Activated B cell treated with CpG ODN at 0.5 μM for 24 hours (primary cell): ENCODE results near the gene TEX55. TPM values are rescaled to one million over a fixed set of nuclear protein-coding genes. Genes with fewer than 3 reads are reported as not detected.

Experiments
- ATAC-seq: fragments of 200-7000 bp; cut with Tn5 transposase; one replicate; pipeline ENCODE4 v1.10.0; 2021; ENCODE audit warnings: low read depth, mild to moderate bottlenecking, moderate library complexity
- CTCF ChIA-PET: fragments of 350-600 bp; sonication (Branson Sonifier 250); formaldehyde crosslinking; loops from one replicate; lab custom pipeline; 2021; ENCODE audit warnings: antibody characterized with exemption; lab: Charles Lee
- POLR2A ChIA-PET: fragments of 350-600 bp; sonication (Branson Sonifier 250); formaldehyde crosslinking; loops from one replicate; lab custom pipeline; 2021; ENCODE audit warnings: antibody characterized with exemption; lab: Charles Lee
- DNase-seq: peaks from one replicate; pipeline ENCODE4 v3.0.0; 2022
- H3K27ac Mint-ChIP-seq: one replicate; pipeline ENCODE4 v1.8.0; 2020; ENCODE audit warnings: mixed read lengths
- H3K27me3 Mint-ChIP-seq: one replicate; pipeline ENCODE4 v1.8.0; 2021; ENCODE audit warnings: mixed read lengths
- H3K36me3 Mint-ChIP-seq: one replicate; pipeline ENCODE4 v1.8.0; 2021; ENCODE audit warnings: low read depth, mixed read lengths
- H3K4me1 Mint-ChIP-seq: one replicate; pipeline ENCODE4 v1.8.0; 2021; ENCODE audit warnings: mixed read lengths
- H3K4me3 Mint-ChIP-seq: one replicate; pipeline ENCODE4 v1.8.0; 2020; ENCODE audit warnings: mild to moderate bottlenecking, mixed read lengths
- H3K9me3 Mint-ChIP-seq: one replicate; pipeline ENCODE4 v1.8.0; 2020; ENCODE audit warnings: mixed read lengths
- intact Hi-C: fragments of 100-400 bp; cut with micrococcal nuclease; formaldehyde crosslinking; loops from one replicate; pipeline ENCODE4 v1.15.1; 2024
- total RNA-seq: library from RNA; stranded (reverse); gene quantifications from 2 replicates; pipeline ENCODE4 v1.2.3, GENCODE V29; 2022
- TF ChIP-seq, protein P1 (sequence below): fragments of 200-600 bp; IDR thresholded peaks from one replicate; pipeline ENCODE4 v1.8.0; 2022; ENCODE audit warnings: antibody characterized with exemption, mild to moderate bottlenecking

Gene TEX55
- total RNA-seq, 1 donor from 2014 or later, result not detected

DNA sequence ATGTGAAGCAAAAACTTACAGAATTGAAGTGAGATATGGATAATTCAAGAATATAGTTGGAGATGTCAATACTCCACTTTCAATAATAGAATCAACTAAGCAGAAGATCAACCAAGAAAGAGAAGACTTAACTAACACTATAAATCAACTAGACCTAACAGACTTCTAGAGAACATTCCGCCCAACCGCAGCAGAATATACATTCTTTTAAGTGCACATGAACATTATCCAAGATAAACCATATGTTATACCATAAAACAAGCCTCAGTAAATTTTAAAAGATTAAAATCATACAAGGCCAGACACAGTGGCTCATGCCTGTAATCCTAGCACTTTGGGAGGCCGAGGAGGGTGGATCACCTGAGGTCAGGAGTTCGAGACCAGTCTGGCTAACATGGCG is 5.5 kb upstream of the TEX55 start:
- H3K4me3 Mint-ChIP-seq, result no peak overlapping the region
- H3K36me3 Mint-ChIP-seq, result no peaks in the 10 kb centered on the region
- DNase-seq, result no peak
- no peaks in the 10 kb centered on the region for H3K9me3 Mint-ChIP-seq
- H3K27ac Mint-ChIP-seq, result no peak overlapping the region
- POLR2A ChIA-PET, result no interaction called here
- intact Hi-C loops, result no loop called here
- ATAC-seq, result no peak
- H3K4me1 Mint-ChIP-seq, result no peaks in the 10 kb centered on the region
- CTCF ChIA-PET, result no interaction called here
- TF ChIP-seq, protein P1, sequence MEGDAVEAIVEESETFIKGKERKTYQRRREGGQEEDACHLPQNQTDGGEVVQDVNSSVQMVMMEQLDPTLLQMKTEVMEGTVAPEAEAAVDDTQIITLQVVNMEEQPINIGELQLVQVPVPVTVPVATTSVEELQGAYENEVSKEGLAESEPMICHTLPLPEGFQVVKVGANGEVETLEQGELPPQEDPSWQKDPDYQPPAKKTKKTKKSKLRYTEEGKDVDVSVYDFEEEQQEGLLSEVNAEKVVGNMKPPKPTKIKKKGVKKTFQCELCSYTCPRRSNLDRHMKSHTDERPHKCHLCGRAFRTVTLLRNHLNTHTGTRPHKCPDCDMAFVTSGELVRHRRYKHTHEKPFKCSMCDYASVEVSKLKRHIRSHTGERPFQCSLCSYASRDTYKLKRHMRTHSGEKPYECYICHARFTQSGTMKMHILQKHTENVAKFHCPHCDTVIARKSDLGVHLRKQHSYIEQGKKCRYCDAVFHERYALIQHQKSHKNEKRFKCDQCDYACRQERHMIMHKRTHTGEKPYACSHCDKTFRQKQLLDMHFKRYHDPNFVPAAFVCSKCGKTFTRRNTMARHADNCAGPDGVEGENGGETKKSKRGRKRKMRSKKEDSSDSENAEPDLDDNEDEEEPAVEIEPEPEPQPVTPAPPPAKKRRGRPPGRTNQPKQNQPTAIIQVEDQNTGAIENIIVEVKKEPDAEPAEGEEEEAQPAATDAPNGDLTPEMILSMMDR, result no peak
- no peaks in the 10 kb centered on the region for H3K27me3 Mint-ChIP-seq

DNA sequence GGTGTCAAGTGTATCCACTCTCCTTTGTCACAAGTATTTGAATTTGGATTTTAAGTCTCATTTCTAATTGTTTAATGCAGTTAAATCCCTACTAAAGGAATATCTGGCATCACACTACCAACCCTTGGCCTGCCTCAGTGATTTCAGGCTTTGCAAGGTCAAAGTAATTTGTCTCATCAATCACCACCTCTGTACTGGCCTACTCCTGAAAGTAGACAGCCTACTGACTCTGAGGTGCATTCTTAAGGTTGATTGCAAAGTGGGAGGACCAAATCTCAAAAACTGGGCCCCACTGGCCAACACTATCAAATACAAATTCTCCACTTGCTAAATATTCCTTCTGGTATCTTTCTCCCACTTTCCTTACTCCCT is 851 bp upstream of the TEX55 start:
- no peak overlapping the region for H3K4me3 Mint-ChIP-seq
- ATAC-seq (no peak), DNase-seq (no peak)
- POLR2A ChIA-PET, result no interaction called here
- TF ChIP-seq, protein P1, result no peak
- H3K27me3 Mint-ChIP-seq, result no peaks in the 10 kb centered on the region
- CTCF ChIA-PET, result interaction anchor here (0.9 to 2.2 kb wide), 5 partner anchors 75 to 559 kb away, joined by 3 to 13 read pairs (median 4); partner anchors contain the start of gene B4GALT4
- no peaks in the 10 kb centered on the region for H3K9me3 Mint-ChIP-seq
- H3K4me1 Mint-ChIP-seq, result no peaks in the 10 kb centered on the region
- H3K36me3 Mint-ChIP-seq, result no peaks in the 10 kb centered on the region
- H3K27ac Mint-ChIP-seq, result no peak overlapping the region
- intact Hi-C loops, result loop anchor here (1.0 kb wide), 2 partner anchors 96 to 208 kb away; no protein-coding TSS in a partner anchor

DNA sequence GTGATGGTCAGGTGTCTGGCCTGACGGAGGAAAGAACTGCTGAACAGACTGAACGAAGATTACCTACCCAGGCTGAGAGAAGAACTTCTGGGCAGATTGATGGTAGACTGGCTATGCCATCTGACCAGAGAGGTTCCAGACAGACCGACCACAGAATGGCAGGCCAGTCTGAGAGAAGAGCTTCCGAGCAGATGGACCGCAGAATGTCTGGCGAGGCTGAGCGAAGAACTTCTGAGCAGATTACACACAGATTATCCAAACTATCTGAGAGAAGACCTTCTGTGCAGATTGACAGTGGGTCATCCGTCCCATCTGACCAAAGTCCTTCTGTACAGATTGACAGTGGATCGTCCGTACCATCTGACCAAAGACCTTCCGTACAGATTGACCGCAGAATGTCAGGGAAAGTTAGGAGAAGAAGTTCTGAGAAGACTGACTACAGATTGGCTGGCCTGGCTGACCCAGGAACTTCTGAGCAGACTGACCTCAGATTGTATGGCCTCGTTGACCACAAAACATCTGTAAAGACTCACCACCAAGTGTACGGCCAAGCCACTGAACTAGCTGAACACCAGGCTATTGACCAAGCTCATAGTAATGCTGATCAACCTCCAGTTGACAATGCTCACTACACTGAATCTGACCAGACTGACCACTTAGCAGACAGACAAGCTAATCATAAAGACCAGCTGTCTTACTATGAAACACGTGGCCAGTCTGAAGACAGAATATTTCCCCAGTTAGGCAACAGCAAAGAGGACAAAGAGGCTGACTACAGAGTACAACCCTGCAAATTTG is 812 bp downstream of the TEX55 start:
- CTCF ChIA-PET, result interaction anchor here (1.3 to 2.2 kb wide), 4 partner anchors 94 to 534 kb away, joined by 3 to 13 read pairs (median 6); partner anchors contain the start of gene B4GALT4
- POLR2A ChIA-PET, result no interaction called here
- H3K4me3 Mint-ChIP-seq, result no peak overlapping the region
- H3K27me3 Mint-ChIP-seq, result no peaks in the 10 kb centered on the region
- H3K36me3 Mint-ChIP-seq, result no peaks in the 10 kb centered on the region
- H3K27ac Mint-ChIP-seq, result no peak overlapping the region
- no peaks in the 10 kb centered on the region for H3K4me1 Mint-ChIP-seq
- ATAC-seq, result no peak
- no peak for DNase-seq
- intact Hi-C loops, result no loop called here
- TF ChIP-seq, protein P1, result no peak
- H3K9me3 Mint-ChIP-seq, result no peaks in the 10 kb centered on the region

- H3K4me1 Mint-ChIP-seq, result no peaks in the 10 kb centered on the region
- ChIA-PET CTCF (interaction anchor here (2.2 kb wide), 1 partner anchor 94 kb away, joined by 13 read pairs; the partner anchor contains the start of gene B4GALT4), POLR2A (no interaction called here)
- no peaks in the 10 kb centered on the region for H3K27me3 Mint-ChIP-seq
- H3K9me3 Mint-ChIP-seq, result no peaks in the 10 kb centered on the region
- H3K27ac Mint-ChIP-seq, result no peak overlapping the region
- intact Hi-C loops, result no loop called here
- TF ChIP-seq, protein P1, result no peak
- no peaks in the 10 kb centered on the region for H3K36me3 Mint-ChIP-seq
- ATAC-seq (no peak), DNase-seq (no peak)
- H3K4me3 Mint-ChIP-seq, result no peak overlapping the region
These were observed 1.5 kb downstream of the TEX55 start for GRCh38 chr3:119147494-119147893.

GRCh38 chr3:119148493-119149180 is 2.7 kb downstream of the TEX55 start:
- TF ChIP-seq, protein P1, result no peak
- ChIA-PET POLR2A (no interaction called here), CTCF (interaction anchor here (1.1 kb wide), 1 partner anchor 532 kb away, joined by 3 read pairs; no protein-coding TSS in a partner anchor)
- intact Hi-C loops, result no loop called here
- Mint-ChIP-seq H3K27me3 (peaks cover 1% of the 10 kb centered on the region), H3K4me1 (no peaks in the 10 kb centered on the region), H3K4me3 (no peak overlapping the region), H3K27ac (no peak overlapping the region), H3K36me3 (no peaks in the 10 kb centered on the region), H3K9me3 (peaks cover 6% of the 10 kb centered on the region)
- DNase-seq, result no peak
- no peak for ATAC-seq
